ENCODE measurements around the gene EMP3. TPM values are rescaled to one million over a fixed set of nuclear protein-coding genes. Genes with fewer than 3 reads are reported as not detected.
A peak's percentile ranks its signal among the peaks of the same experiment; 100 is the strongest.

EMP3 gene
- total RNA-seq, 6 donors from 2014 or later = 38.8 to 173 (median 75.1) TPM

- DNase-seq = peak; percentile 89 to 91
- peak overlapping the region in 2 of 4 donors; percentile 43 to 57 for H3K4me3 ChIP-seq
- peak overlapping the region; percentile 93 to 99 (median 94) for H3K27ac ChIP-seq
- H3K4me1 ChIP-seq = peaks cover 31 to 45% (median 34%) of the 10 kb centered on the region in 4 donors
- WGBS, 2 donors = 31 to 33% methylated on average over 16 of the region's 16 CpGs
- peak; percentile 68 to 83 for ATAC-seq (ENCODE audit: low FRiP score in 2 of 2)
- TF ChIP-seq EP300 (IDR thresholded peaks at IDR 0.05) (no peak), CTCF (IDR thresholded peaks at IDR 0.05) (peak; percentile 71 to 94 (median 80)), POLR2AphosphoS5 (IDR thresholded peaks at IDR 0.05) (no peak)
- no peaks in the 10 kb centered on the region for H3K9me3 ChIP-seq
- no peaks in the 10 kb centered on the region for H3K36me3 ChIP-seq
- H3K27me3 ChIP-seq = no peaks in the 10 kb centered on the region
These were observed 5.5 kb upstream of the EMP3 start for GRCh38 chr19:48319647-48320541.

- Histone ChIP-seq H3K27me3 (no peaks in the 10 kb centered on the region), H3K36me3 (no peaks in the 10 kb centered on the region), H3K9me3 (no peaks in the 10 kb centered on the region), H3K4me1 (peaks cover 40 to 54% (median 44%) of the 10 kb centered on the region in 4 donors), H3K4me3 (peak overlapping the region; percentile 30 to 60 (median 50)), H3K27ac (peak overlapping the region; percentile 93 to 99 (median 94))
- 4 to 12% methylated on average over 5 to 22 of the region's 22 CpGs for WGBS, 2 donors
- peak; percentile 85 to 94 for ATAC-seq (ENCODE audit: low FRiP score in 2 of 2)
- peak; percentile 98 to 100 for DNase-seq
- TF ChIP-seq CTCF (IDR thresholded peaks at IDR 0.05) = no peak
- no peak for TF ChIP-seq EP300 (IDR thresholded peaks at IDR 0.05)
- TF ChIP-seq POLR2A (IDR thresholded peaks at IDR 0.05) = peak in 1 of 4 donors; percentile 52
- TF ChIP-seq POLR2AphosphoS5 (IDR thresholded peaks at IDR 0.05) = no peak
These were observed 4.1 kb upstream of the EMP3 start for GRCh38 chr19:48321372-48321621.

GRCh38 chr19:48321622-48322591, 3.4 kb upstream of the EMP3 start:
- H3K4me1 ChIP-seq = peaks cover 46 to 60% (median 51%) of the 10 kb centered on the region in 4 donors
- no peaks in the 10 kb centered on the region for H3K36me3 ChIP-seq
- 2 to 3% methylated on average over 34 to 40 of the region's 63 CpGs for WGBS, 2 donors

More at GRCh38 chr19:48321622-48322591, 3.4 kb upstream of the EMP3 start:
- no peaks in the 10 kb centered on the region for H3K9me3 ChIP-seq
- peak overlapping the region; percentile 30 to 60 (median 50) for H3K4me3 ChIP-seq
- H3K27ac ChIP-seq = peak overlapping the region; percentile 93 to 99 (median 94)
- TF ChIP-seq POLR2A (IDR thresholded peaks at IDR 0.05) (peak in 3 of 4 donors; percentile 71 to 89 (median 83)), EP300 (IDR thresholded peaks at IDR 0.05) (peak in 1 of 4 donors; percentile 67), POLR2AphosphoS5 (IDR thresholded peaks at IDR 0.05) (peak; percentile 84 to 96), CTCF (IDR thresholded peaks at IDR 0.05) (peak in 5 of 6 experiments; percentile 11 to 57 (median 38))
- ATAC-seq (ENCODE audit: low FRiP score in 2 of 2) (peak; percentile 92 to 96), DNase-seq (peak; percentile 99)
- no peaks in the 10 kb centered on the region for H3K27me3 ChIP-seq

Data from upper lobe of left lung (tissue), 6 donors.